DMS79 (cell line): Measurements from ENCODE around the gene SLC39A5.
"Not testable (repeated sequence)": the region's sequence is repeated elsewhere in the genome, so short reads cannot be mapped to it uniquely, and the experiment has no call there.

Experiments used
- DNase-seq: peaks from one replicate; lab custom pipeline; 2025; lab: John Stamatoyannopoulos, UW

Gene SLC39A5, protein sequence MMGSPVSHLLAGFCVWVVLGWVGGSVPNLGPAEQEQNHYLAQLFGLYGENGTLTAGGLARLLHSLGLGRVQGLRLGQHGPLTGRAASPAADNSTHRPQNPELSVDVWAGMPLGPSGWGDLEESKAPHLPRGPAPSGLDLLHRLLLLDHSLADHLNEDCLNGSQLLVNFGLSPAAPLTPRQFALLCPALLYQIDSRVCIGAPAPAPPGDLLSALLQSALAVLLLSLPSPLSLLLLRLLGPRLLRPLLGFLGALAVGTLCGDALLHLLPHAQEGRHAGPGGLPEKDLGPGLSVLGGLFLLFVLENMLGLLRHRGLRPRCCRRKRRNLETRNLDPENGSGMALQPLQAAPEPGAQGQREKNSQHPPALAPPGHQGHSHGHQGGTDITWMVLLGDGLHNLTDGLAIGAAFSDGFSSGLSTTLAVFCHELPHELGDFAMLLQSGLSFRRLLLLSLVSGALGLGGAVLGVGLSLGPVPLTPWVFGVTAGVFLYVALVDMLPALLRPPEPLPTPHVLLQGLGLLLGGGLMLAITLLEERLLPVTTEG

DNA sequence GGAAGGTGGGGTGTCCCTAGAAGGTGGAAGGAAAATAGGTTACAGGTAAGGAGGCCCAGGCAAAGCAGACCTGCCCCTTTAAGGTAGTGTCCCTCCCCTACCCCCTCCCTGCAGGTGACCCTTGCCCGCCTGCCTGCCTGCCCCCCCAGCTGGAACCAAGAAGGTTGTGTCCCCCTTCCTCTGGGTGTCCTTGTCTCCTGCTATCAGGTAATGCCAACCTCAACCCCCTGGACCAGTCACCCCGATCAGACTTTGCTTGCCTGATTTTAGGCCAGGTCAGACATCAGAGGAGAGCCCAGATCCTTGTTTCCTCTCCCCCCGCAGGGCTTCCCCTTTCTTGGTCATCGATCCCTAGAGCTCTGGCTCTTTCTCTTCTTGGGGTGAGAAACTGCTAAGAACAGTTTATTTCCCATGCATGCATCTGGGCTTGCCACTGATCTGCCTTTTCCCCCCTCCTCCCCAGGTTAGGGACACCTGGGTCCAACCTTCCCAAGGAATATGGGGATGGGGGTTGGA lies at the start of gene SLC39A5:
Gene SLC39A5 (plus strand): TSS at position 136 of the 516 bp plus-strand sequence. CDS start 1,224 bp downstream, outside the sequence.
- DNase-seq = no peak

DNA sequence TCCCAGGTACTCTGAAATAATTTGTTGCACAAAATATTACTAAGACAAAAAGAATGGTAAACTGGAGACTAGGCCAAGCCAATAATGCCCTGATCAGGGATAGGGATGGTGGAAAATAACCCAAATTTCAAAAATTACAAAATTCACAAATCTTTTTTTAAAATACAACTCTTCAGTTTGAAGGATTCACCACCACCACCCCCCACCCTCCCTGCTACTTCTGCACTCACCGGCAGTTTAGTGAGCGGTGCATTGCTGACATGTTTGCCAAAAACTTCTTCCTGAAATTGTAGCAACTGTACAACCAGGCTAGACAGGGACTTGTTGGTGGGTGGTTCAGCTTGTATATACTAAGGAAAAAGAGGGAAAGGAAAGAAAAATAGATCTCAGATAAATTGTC lies 42.9 kb upstream of the SLC39A5 start:
- no peak for DNase-seq

DNA sequence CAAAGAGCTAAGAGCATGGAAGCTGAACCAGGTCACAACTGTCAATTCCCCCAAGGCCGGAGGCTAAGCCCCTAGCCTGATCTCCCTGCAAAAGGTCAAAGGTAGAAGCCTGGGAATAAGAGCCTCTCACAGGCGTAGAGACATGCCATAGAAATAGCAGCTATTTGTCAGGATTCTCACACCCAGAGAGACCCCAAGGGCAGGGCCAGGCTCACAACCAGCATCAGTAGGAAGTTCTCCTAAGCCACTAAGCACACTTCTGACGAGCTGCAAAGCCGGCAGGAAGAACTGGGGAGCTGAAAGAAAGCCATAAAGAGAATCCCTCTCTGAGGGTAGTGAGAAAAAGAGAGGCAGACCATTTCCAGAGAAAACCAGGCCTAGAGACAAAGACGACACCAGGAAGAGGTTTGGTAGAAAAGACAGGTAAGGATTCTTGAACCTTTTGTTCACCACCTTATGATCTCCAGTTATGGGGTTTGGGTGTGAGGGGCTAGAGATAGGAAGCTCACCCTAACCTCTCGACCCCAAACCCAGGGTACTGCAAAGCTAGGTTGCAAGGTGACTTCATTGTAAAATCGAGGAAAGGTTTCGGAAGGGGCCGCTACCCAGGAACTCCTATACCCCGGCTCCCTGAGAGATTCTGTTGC lies 41.6 kb upstream of the SLC39A5 start:
- no peak for DNase-seq

DNA sequence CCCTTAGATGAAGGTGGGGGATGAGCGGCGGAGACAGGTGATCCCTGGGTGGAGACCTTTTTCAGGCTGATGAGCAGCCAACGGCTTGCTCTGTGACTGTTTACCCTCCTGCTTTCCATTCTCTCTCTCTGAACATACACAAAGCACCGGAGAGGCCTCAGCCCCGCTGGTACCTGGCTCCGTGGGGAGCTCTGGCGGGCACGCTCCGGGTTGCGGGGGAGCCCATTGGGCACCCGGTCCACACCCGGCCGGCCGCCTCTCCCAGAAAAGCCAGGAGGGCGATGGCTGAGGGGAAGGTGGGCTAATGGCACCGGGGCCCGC lies 41.1 kb upstream of the SLC39A5 start:
- DNase-seq = no peak

DNA sequence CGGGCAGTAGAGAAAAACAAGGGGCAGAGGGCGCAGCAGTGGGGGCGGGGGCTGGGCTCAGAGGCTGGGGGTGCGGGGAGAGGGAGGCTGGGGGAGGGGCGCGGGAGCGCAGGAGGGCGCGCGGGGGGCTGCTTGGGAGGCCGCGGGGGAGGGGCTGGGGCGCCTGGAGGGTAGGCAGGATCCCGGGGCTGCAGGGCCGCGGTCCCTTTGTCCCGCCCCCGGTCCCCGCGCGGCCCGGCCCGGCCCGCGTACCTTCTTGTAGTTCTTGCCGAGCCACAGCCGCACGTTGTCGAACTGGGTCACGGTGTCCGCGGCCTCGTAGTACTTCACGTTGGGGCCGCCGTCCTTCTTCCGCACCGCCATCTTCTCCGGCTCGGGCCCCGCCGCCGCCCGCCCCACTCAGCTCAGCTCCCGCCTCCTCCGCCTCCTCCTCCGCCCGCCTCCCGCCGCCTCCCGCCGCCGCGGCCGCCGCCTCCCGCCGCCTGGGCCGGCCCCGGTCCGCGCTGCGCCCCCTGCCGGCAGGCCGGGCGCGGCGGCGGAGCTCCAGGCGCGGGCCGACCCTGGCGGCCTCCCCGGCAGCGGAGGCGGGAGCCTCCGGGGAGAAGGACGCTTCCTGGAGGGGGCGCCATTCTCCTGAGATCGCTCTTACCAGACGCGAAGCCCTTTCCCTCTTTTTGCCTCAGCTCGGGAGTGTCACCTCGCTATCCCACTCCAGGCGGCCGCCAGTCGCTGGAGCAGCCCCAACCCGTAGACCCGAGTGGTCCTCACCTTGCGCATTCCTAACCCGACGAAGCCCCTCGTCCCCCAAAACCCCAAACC lies 40.5 kb upstream of the SLC39A5 start, which contains the start of gene SMARCC2:
Gene SMARCC2 (minus strand): TSS at position 385 of the 819 bp plus-strand sequence. CDS start 22 bp downstream, at position 363.
- peak; percentile 18 for DNase-seq

DNA sequence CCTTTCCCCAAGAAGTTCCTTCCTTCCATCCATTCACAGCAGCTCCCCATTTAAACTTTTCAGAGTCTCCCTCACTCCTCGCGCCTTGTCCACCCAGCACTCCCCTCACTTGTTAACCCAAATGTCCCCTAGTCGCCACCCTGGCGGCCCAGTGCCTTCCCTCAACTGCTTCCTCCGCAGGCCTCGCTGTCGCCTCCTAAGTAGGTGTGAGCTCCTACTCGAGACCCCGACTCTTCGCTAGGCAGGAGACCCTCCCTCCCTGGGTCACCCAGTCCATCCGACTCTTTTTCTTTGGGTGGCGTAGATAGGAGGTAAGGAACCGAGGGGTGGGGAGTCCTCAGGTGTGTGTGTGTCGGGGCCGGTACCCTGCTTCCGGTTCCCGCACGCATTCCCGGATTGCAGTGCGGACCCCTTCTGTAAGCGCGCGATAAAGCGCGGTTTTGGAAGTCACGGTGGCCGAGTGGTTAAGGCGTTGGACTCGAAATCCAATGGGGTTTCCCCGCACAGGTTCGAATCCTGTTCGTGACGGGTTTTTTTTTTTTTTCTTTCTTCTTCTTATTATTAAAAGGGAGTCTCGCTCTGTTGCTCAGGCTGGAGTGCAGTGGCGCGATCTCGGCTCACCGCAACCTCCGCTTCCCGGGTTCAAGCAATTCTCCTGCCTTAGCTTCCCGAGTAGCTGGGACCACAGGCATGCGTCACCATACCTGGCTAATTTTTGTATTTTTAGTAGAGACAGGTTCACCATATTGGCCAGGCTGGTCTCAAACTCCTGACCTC lies 39.7 kb upstream of the SLC39A5 start:
- DNase-seq = peak; percentile 48

DNA sequence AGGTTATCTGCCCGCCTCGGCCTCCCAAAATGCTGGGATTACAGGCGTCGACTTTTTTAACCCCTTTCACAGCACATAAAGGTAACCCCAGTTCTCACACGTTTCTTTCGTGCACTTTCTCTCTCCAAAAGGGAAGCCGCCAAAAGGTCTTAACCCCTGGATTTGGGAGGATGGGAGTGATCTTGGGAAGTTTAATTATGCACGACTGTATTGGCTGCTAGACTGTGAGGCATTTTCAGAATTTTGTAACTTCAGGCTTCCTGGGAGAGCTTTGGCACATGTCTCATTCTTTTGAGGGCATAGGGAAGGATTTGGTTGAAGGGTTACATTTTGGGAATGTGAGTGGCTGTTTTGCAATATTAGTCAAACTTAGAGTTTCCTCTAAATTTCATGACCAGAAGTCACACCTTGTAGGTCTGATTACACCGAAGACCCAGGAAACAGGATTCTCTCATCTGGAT lies 39.1 kb upstream of the SLC39A5 start:
- DNase-seq = no peak

DNA sequence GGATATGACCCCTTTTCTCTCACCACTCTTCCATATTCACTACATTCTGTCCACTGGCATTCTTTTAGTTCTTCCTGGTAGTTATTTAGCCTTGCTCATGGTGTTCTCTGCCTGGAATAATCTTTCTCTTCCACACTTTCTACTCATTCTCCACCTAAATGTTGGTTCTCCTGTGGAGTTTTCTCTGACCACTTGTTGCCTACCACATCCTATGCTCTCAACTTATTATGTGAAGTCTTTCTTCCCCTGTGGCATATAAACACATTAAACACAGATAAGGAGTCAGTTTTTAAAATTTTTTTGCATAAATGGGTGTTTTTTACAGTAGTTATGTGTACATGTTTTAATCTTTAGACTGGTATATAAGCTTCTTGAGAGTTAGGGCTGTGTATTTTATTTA lies 37.3 kb upstream of the SLC39A5 start:
- DNase-seq = no peak

DNA sequence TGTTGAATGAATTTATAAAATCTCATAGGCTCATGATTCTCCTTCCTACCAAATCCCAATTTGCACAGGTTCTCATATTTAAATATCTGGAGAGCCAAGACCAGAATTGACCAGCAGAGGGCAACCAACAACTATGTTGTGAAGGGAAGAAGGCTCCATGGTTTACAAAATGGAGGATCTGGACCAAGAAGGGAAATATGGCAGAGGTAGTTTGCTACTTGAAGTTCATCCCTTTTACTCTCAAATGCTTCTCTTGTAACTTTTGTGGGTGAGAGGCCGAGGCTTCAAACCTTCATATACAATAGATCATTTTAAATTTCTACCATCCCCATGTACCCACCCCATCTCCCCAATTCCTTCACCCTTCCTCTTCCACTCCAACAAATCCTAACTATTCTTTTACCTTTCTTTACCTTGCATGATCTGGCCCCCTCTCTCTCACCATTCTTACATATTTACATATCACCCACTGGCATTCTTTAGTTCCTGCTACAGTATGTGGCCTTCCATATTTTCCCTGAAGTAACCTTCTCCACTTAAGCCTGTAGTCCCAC lies 36.7 kb upstream of the SLC39A5 start:
- DNase-seq = peak; percentile 54

DNA sequence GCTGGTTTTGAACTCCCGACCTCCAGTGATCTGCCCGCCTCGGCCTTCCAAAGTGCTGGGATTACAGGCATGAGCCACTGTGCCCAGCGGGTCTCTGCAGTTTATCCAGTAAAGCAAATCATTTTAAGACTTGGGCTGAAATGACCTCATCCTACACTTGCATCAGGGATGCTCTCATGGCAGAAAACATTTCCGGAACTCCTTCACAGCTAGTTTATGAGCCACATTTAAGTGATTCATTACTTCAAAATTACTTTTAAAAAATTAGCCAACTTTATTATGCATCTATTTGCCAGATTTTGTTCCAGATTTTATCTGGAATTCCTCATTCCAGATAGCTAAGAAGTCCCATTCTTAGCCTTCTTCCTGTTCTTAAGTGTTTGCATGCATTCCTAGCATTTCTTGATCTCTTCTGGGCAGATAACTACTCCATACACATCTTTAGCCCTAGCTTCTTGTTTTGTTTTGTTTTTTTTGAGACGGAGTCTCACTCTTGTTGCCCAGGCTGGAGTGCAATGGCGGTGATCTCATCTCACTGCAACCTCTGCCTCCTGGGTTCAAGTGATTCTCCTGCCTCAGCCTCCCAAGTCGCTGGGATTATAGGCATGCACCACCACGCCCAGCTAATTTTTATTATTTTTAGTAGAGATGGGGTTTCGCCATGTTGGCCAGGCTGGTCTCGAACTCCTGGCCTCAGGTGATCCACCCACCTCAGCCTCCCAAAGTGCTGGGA lies 32.9 kb upstream of the SLC39A5 start:
- DNase-seq = not testable (repeated sequence)

DNA sequence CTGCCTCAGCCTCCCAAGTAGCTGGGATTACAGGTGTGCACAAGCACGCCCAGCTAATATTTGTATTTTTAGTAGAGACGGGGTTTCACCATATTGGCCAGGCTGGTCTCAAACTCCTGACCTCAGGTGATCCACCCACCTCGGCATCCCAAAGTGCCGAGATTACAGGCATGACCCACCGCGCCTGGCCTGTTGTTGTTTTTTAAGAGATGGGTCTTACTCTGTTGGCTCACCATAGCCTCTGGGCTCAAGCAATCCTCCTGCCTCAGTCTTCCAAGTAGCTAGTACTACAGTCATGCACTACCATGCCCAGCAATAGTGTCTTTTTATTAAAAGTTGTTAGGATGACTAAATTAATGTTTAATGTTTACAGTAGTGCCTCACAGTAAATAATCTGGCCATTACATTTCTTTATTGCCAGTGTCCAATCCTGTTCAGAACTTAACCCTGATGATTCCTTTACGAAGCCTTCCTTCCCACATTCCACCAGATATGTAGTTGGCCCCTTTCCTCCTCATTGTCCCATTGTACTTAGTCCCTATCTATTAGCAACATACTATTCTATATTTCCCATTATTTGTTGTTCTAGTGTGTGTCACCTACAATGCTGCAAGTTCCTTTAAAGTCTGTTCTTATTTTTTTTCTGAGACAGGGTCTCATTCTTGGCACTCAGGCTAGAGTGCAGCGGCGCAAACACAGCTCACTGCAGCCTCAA lies 31.8 kb upstream of the SLC39A5 start:
- no peak for DNase-seq

DNA sequence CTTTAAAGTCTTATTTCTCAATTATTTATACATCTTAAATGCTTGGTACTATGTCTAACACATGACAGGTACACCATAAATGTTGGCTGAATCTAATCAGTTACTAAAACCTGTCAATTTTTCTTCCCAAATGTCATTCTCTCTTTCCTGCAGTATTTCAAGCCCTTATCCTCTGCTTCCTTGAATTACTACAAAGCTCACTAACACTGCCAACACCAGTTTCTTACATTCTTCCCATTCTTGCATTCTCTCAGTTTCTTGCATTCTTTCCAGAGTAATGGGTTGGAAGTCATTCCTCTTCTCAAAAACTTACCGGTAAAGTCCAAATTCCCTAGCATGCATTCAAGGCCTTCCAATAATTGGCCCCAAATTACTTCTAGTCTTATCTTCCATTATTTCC lies 31.0 kb upstream of the SLC39A5 start:
- no peak for DNase-seq

DNA sequence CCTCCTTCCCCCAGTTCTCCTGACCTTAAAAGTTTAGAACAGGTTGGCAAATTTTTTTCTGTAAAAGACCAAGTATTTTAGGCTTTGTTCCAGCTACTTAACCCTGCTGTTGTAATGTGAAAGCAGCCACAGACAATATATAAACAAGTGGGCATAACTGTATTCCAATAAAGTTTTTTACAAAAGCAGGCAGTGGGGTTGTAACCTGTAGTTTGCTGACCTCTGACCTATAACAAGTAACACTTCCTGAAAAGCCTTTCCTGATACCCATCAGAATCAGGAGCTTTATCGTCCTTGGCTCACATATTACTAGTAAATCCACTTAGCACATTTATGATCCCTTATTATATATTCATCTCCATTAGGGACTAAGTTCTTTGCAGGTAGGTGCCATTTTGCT lies 27.5 kb upstream of the SLC39A5 start:
- DNase-seq = no peak

DNA sequence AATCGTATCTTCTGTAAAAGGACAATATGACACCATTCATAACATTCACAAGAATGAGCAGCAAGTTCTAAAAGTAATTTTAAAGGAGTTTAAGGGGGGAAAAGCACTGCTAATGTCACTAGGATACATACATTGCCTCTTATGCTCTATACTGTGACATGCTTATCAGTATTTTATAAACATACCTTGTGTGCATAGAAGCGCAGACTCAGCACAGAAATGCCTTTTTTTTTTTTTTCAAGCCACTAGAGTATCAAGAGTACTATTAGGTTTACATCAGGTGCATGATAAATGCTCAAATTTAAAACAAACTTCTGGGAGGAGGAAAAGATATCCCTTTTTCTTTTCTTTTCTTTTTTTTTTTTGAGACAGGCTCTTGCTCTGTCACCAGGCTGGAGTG lies 27.0 kb upstream of the SLC39A5 start:
- DNase-seq = no peak

DNA sequence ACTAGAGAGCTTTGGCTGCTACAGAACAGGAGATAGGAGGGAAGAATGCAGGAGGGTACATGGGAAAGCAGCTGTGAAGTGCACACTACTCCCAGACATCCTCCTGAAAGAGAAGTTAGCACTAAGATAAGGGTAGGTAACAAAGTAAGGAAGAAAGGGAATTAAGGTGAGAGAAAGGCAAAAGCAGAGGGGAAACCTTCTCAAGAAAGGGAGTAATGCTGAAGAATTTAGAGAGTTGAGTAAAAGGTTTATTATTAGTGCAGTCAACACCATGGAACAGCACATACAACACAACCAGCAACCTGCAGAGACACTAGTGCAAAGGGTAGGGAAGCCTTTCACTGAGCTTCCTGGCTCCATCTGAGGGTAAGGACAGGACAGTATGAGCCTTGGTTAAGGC lies 25.6 kb upstream of the SLC39A5 start:
- DNase-seq = no peak

DNA sequence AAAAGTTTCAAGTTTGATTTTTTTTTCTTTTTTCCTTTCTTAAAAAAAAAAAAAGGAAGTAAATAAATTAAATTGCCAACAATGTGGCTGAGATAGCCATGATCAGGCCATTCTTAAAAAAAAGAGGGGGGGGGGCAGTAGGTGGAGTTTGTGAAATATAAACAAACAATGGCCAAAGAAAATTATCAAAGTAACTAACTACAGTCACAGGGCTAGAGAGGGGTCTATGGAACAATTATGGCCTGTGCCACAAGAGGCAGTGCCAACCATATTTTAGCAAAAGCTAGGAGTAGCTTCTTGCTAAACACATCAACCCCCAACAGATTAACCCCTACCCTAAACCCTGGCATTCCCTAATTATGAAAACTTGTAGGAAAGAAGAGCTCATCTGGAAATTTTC lies 24.4 kb upstream of the SLC39A5 start:
- no peak for DNase-seq

DNA sequence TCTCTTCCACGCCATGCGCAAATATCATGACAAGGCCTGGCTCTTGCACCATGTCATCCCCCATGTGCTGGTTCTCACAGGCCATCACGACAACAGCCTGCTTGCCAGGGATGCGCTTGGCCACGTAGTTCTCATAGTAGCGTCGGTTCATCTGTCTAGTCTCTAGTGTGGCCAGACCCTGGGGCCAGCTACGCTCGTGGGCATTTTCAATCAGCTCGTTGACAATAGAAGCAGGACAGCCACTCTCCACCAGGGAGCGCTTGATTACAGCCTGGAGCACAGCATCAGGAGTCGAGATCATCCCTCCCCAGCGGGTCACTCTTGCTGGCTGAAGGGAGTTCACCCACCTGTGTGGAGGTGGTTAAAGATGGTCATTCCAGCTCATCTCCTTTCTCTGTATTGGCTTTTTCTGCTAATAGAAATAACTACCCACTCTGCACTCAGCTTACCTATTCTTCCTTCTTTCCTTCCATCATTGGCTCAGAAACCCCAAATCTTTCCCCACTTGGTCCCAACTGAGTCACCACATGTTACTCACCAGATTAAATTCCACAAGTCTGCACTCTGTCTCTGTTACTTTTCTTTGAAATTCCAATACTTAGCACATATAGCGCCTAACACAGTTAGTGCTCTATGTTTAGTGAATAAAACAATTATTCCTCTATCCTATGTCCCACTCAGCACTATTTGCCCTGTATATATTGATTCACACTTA lies 23.2 kb upstream of the SLC39A5 start:
- no peak for DNase-seq

DNA sequence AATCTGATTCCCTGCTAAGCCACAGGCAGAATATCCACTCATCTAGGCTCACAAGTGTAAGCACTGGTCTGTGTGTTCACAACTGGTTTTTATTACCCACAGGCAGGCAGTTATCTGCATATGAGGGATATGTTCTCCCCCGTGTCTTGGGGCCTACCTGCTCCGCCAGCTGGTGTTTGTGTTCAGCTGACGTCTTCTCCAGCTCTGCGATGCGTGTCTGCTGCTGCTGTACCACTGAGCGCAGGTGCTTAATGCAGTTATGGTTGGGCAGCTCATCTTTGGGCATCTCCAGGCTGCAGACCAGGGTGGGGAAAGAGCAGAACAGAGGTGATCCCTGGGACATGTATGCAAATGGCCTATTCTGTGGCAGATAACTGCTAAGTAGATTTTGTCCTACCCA lies 21.8 kb upstream of the SLC39A5 start:
- no peak for DNase-seq

DNA sequence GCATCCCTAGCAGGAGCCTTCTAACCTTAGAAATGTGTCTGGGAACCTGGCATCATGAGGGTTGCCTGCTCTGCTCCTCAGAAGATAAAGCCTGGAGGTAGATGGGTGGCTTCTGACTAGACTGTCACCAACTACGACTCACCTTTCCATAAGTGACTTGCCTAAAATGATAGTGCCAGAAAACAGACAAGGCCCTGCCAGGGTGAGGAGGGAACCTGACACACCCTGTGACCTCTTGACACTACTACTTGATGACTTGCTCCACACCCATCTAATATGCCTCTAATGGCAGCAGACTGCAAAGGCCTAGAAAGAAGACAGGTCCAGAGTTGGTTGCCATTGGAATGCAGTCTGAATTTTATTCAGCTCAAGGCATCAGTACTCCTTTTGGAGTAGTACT lies 17.5 kb upstream of the SLC39A5 start:
- DNase-seq = no peak
